OCI-LY3 (cell line): ENCODE data around the gene DDOST.

Source experiments
- H2AFZ ChIP-seq: fragments of 200-600, 300-600 bp; shearing (Covaris generic); 2 replicates; pipeline ENCODE4 v1.6.0; 2014; ENCODE audit warnings: antibody characterized with exemption, low read depth, low read length
- H3K27ac ChIP-seq: fragments of 200-600, 300-600 bp; sonication (generic); 2 replicates; pipeline ENCODE4 v1.5.1; 2014; ENCODE audit warnings: mild to moderate bottlenecking, low read length, moderate library complexity, mixed read lengths
- H3K27me3 ChIP-seq: fragments of 200-600, 300-600 bp; sonication (generic); 2 replicates; pipeline ENCODE4 v1.6.1; 2014; ENCODE audit warnings: low read depth, low read length, mixed read lengths
- H3K36me3 ChIP-seq: fragments of 200-600, 300-600 bp; sonication (generic); replicated peaks from 2 replicates; pipeline ENCODE3; 2014; ENCODE audit warnings: low read depth, low read length, mixed read lengths
- H3K4me1 ChIP-seq: fragments of 300-600, 200-600 bp; sonication (generic); 2 replicates; pipeline ENCODE4 v1.6.1; 2014; ENCODE audit warnings: low read length, mixed read lengths
- H3K4me2 ChIP-seq: fragments of 200-600, 300-600 bp; sonication (generic); 2 replicates; pipeline ENCODE4 v1.6.1; 2014; ENCODE audit warnings: low read length, mixed read lengths
- H3K4me3 ChIP-seq: fragments of 300-600, 200-600 bp; sonication (generic); 2 replicates; pipeline ENCODE4 v1.5.1; 2014; ENCODE audit warnings: antibody characterized with exemption, mild to moderate bottlenecking, low read length, moderate library complexity
- H3K79me2 ChIP-seq: fragments of 300-600, 200-600 bp; shearing (Covaris generic); 2 replicates; pipeline ENCODE4 v1.6.1; 2014; ENCODE audit warnings: mild to moderate bottlenecking, low read length, mixed read lengths
- H3K9ac ChIP-seq: fragments of 300-600, 200-600 bp; shearing (Covaris generic); 2 replicates; pipeline ENCODE4 v1.6.0; 2014; ENCODE audit warnings: mild to moderate bottlenecking, low read length, moderate library complexity
- H3K9me3 ChIP-seq: fragments of 200-600, 300-600 bp; shearing (Covaris generic); 2 replicates; pipeline ENCODE4 v1.6.1; 2014; ENCODE audit warnings: low read length, mixed read lengths; ENCODE audit not compliant: insufficient read depth
- H4K20me1 ChIP-seq: fragments of 200-600, 300-600 bp; sonication (generic); 2 replicates; pipeline ENCODE4 v1.6.1; 2016; ENCODE audit warnings: low read length, mixed read lengths; ENCODE audit not compliant: insufficient read depth
- CTCF ChIP-seq: fragments of 200-600, 300-600 bp; sonication (generic); IDR thresholded peaks from 2 replicates; pipeline ENCODE4 v1.5.1; 2014; ENCODE audit warnings: antibody characterized with exemption, low read length, low read depth
- EZH2phosphoT487 ChIP-seq: fragments of 200-600 bp; shearing (Covaris generic); IDR thresholded peaks from 2 replicates; pipeline ENCODE4 v1.6.1; 2018; ENCODE audit warnings: antibody characterized with exemption, mixed run types, low read depth

The DDOST gene

GRCh38 chr1:20615946-20616846, 45.0 kb downstream of the DDOST start:
- TF ChIP-seq CTCF (no peak), EZH2phosphoT487 (no peak)
- no peaks in the 10 kb centered on the region for H3K9me3 ChIP-seq
- peaks cover 5% of the 10 kb centered on the region; the same call in 1 of the 2 replicates for H3K4me1 ChIP-seq
- no peak overlapping the region for H3K27ac ChIP-seq
- H2AFZ ChIP-seq = no peak overlapping the region
- no peaks in the 10 kb centered on the region for H3K27me3 ChIP-seq
- no peak overlapping the region for H3K4me3 ChIP-seq
- H3K9ac ChIP-seq = no peak overlapping the region
- no peak overlapping the region for H3K4me2 ChIP-seq
- H4K20me1 ChIP-seq = no peaks in the 10 kb centered on the region
- H3K36me3 ChIP-seq = no peaks in the 10 kb centered on the region
- H3K79me2 ChIP-seq = no peaks in the 10 kb centered on the region

- Histone ChIP-seq H3K36me3 (no peaks in the 10 kb centered on the region), H3K9ac (no peak overlapping the region), H3K4me2 (no peak overlapping the region), H3K4me3 (no peak overlapping the region), H3K79me2 (no peaks in the 10 kb centered on the region), H3K4me1 (peaks cover 5% of the 10 kb centered on the region; the same call in 1 of the 2 replicates), H3K27me3 (no peaks in the 10 kb centered on the region), H3K27ac (no peak overlapping the region), H2AFZ (no peak overlapping the region), H3K9me3 (no peaks in the 10 kb centered on the region), H4K20me1 (no peaks in the 10 kb centered on the region)
- no peak for TF ChIP-seq EZH2phosphoT487
Measured at GRCh38 chr1:20614131-20614579, 47.0 kb downstream of the DDOST start.

- H4K20me1 ChIP-seq = no peaks in the 10 kb centered on the region
- no peak for TF ChIP-seq EZH2phosphoT487
- TF ChIP-seq CTCF = no peak
- H3K27me3 ChIP-seq = no peaks in the 10 kb centered on the region
- H3K9me3 ChIP-seq = no peaks in the 10 kb centered on the region
- H3K79me2 ChIP-seq = no peaks in the 10 kb centered on the region
- H3K4me3 ChIP-seq = no peak overlapping the region
- no peaks in the 10 kb centered on the region for H3K4me1 ChIP-seq
- H2AFZ ChIP-seq = no peak overlapping the region
- no peaks in the 10 kb centered on the region for H3K36me3 ChIP-seq
- H3K4me2 ChIP-seq = no peak overlapping the region
- H3K9ac ChIP-seq = no peak overlapping the region
- no peak overlapping the region for H3K27ac ChIP-seq
Measured at GRCh38 chr1:20612221-20612746, 48.9 kb downstream of the DDOST start.

GRCh38 chr1:20611652-20612051, 49.5 kb downstream of the DDOST start:
- TF ChIP-seq CTCF (no peak), EZH2phosphoT487 (no peak)

More at GRCh38 chr1:20611652-20612051, 49.5 kb downstream of the DDOST start:
- Histone ChIP-seq H3K4me2 (no peak overlapping the region), H3K9ac (no peak overlapping the region), H3K79me2 (no peaks in the 10 kb centered on the region), H2AFZ (no peak overlapping the region), H3K4me1 (no peaks in the 10 kb centered on the region), H3K27ac (no peak overlapping the region), H4K20me1 (no peaks in the 10 kb centered on the region), H3K4me3 (no peak overlapping the region), H3K27me3 (no peaks in the 10 kb centered on the region), H3K36me3 (no peaks in the 10 kb centered on the region), H3K9me3 (no peaks in the 10 kb centered on the region)
